Dendritic cell treated with granulocyte-macrophage colony-stimulating factor and Interleukin-4, amounts not matched to agents 40 ng/mL and 50 ng/mL, for 4 days (primary cell): ENCODE data around the gene RNF145.
A peak's percentile ranks its signal among the peaks of the same experiment; 100 is the strongest.

ENCODE experiments used
- H3K27ac Mint-ChIP-seq: one replicate; pipeline ENCODE4 v1.8.0; 2022; ENCODE audit warnings: mild to moderate bottlenecking, mixed read lengths
- H3K27me3 Mint-ChIP-seq: one replicate; pipeline ENCODE4 v1.8.0; 2022; ENCODE audit warnings: mild to moderate bottlenecking, mixed read lengths
- H3K36me3 Mint-ChIP-seq: one replicate; pipeline ENCODE4 v1.8.0; 2022; ENCODE audit warnings: low read depth, mixed read lengths
- H3K4me1 Mint-ChIP-seq: one replicate; pipeline ENCODE4 v1.8.0; 2022; ENCODE audit warnings: low read depth, mixed read lengths
- H3K4me3 Mint-ChIP-seq: one replicate; pipeline ENCODE4 v1.8.0; 2022; ENCODE audit warnings: mild to moderate bottlenecking, moderate library complexity, mixed read lengths
- H3K9me3 Mint-ChIP-seq: one replicate; pipeline ENCODE4 v1.8.0; 2022; ENCODE audit warnings: mixed read lengths
- intact Hi-C: fragments of 100-400 bp; cut with micrococcal nuclease; formaldehyde crosslinking; loops from one replicate; pipeline ENCODE4 v1.15.0; 2022

Gene RNF145

DNA sequence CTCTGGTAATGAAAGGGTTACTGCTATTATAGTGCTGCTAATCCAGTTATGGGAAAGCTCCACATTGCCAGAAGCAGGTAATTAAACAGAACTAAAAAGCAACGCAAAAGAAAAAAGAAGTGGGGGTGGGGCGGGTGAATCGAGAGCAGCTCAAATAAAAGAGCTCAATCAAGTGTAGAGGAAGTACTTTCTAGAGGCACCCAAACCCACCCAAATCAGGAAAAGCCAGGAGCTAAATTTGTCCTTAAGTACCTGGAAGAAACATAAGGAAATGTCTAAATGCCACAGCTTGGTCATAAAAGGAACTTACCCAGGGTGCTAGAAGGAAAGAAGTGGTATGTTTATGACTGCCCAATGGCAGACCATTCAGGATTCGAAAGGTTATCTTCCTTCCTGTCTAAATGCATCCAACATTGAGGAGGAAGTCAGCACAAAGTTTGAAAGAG lies 2.4 kb upstream of the RNF145 start:
- intact Hi-C loops = loop anchor here (5.0 kb wide), 1 partner anchor 51 kb away; the partner anchor contains the start of gene UBLCP1
- Mint-ChIP-seq H3K27ac (no peak overlapping the region), H3K4me1 (peaks cover 60% of the 10 kb centered on the region), H3K4me3 (no peak overlapping the region), H3K36me3 (peaks cover 25% of the 10 kb centered on the region), H3K9me3 (no peaks in the 10 kb centered on the region), H3K27me3 (no peaks in the 10 kb centered on the region)

DNA sequence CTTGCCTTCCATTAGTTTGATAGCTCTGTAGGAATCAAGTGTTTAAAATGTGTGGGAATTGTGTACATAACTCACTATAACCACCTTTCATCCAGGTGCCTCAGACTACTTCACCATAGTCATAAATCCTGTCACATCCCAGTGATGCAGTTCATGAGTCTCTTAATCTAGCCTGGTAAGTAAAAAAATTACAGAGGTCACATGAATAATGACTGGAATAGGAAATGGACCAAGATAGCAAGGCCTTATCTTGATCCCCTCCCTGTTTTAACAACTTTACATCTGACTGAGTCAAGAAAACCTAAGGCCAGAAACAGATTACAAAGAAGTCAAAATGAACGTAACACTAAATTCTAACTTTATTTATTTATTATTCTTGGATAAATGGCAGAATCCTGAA lies 1.5 kb upstream of the RNF145 start:
- Mint-ChIP-seq H3K4me3 (no peak overlapping the region), H3K27me3 (no peaks in the 10 kb centered on the region), H3K36me3 (peaks cover 33% of the 10 kb centered on the region), H3K4me1 (peaks cover 62% of the 10 kb centered on the region), H3K9me3 (no peaks in the 10 kb centered on the region), H3K27ac (no peak overlapping the region)
- intact Hi-C loops = loop anchor here (5.0 kb wide), 1 partner anchor 51 kb away; the partner anchor contains the start of gene UBLCP1

DNA sequence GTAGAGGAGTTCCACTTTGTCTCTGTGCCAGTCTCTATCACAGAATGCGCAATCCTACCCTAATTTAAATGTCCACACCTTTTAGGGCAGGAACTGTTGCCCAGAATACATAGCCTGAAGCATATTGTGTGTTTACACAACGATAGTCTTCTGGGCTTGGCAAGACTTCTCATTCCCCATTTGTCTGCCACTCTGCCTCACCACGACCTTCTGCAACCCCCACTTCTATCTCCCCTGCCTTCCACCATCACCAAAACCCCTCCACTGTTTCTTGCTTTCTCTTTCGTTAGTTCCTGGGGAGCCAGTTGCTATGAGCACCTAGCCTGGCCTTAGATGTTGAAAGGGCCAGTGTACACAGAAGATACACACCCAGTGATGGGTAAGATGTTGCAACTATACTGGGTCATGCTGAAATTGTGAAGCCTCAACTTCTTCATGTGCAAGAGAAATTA lies 883 bp upstream of the RNF145 start:
- intact Hi-C loops = loop anchor here (5.0 kb wide), 1 partner anchor 52 kb away; the partner anchor contains the start of gene UBLCP1
- H3K4me3 Mint-ChIP-seq = peak overlapping the region; percentile 99
- H3K36me3 Mint-ChIP-seq = peaks cover 33% of the 10 kb centered on the region

DNA sequence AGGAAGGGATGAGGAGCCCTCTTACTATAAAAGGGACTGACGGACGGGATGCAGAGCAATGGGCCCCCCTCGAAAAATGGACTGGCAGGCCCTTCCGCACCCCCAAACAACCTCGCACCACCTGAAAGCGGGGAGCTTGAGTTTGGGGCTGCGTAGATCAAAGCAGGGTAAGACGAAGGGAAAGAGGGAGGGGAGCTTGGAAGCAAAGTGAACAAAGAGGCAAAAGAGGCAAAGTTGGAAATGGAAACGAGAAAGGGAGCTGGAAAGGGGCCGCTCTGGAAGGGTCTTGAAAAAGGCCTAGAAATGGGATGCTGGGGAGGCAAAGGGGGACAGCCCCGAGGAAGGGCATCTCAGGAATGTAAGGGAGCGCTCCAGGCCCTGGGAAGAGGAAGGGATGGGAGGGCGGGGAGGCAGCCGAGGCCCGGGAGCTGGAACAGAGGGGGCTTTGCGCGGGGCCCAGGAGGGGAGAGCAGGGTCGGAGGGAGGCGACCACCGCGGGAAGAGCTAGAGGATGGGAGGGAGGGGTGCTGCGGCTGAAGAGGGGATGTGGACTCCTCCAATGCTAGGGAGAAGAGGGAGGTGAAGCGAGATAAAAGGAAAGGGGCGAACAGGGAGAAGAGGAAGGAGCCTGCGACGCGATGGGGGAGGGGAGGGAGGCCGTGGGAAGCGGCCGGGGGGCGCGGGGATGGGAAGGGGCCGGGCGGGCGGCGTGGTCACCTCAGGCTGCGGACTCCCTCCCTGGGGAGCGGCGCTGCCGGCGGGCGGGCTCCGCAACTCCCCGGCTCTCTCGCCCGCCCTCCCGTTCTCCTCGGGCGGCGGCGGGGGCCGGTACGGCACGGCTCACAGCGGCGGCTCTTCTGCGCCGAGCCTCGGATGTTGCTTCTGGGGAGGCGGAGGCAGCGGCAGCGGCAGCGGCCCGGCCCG lies 577 bp downstream of the RNF145 start:
- peak overlapping the region; percentile 100 for H3K27ac Mint-ChIP-seq
- peaks cover 33% of the 10 kb centered on the region for H3K36me3 Mint-ChIP-seq
- intact Hi-C loops = loop anchor here (2.0 kb wide), 1 partner anchor 30 kb away; no protein-coding TSS in a partner anchor
- peaks cover 76% of the 10 kb centered on the region for H3K4me1 Mint-ChIP-seq
- H3K9me3 Mint-ChIP-seq = no peaks in the 10 kb centered on the region
- peak overlapping the region; percentile 99 for H3K4me3 Mint-ChIP-seq
- no peaks in the 10 kb centered on the region for H3K27me3 Mint-ChIP-seq

More for the DNA sequence above, 883 bp upstream of the RNF145 start:
- no peaks in the 10 kb centered on the region for H3K9me3 Mint-ChIP-seq
- no peaks in the 10 kb centered on the region for H3K27me3 Mint-ChIP-seq
- peaks cover 66% of the 10 kb centered on the region for H3K4me1 Mint-ChIP-seq
- H3K27ac Mint-ChIP-seq = peak overlapping the region; percentile 100

DNA sequence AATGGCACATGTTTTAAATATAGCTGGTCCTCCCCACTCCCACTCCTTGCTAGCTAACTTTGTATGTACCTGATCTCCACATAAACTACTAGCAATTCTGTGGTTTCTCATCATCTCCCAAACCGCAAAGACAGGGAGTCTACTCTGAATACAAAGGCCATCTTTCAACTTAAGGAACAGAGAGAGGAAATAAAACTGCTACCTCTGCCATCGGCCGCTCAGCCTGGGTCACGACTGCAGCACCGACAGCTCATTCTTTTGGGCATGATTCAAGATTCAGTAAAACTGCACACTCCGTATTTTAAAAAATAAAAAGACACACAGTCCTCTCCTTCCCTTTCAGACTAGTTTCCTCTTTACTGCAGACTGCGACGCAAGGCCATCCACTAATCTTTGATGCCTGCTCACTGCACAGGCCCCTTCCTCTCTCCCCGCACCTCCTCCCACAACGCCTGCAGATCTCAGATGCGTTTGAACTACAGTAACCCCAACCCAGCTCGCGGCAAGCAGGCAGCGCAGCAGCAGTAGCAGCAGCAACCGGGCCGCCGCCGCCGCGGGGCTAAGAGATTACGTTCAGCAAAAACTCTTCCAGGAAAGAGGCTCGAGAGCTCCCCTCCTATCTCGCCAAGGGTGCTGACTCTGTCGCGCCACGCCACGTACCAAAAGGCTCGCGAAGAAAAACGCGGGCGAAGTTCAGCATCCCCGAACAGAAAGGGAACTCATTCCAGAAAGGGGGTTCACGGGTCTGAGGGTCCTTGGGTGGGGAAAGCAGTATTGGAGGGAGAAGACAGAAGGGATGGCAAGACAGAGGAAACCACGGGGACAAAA lies 1.5 kb downstream of the RNF145 start:
- Mint-ChIP-seq H3K4me1 (peaks cover 69% of the 10 kb centered on the region), H3K9me3 (no peaks in the 10 kb centered on the region), H3K27me3 (no peaks in the 10 kb centered on the region), H3K27ac (peak overlapping the region; percentile 100), H3K36me3 (peaks cover 39% of the 10 kb centered on the region), H3K4me3 (peak overlapping the region; percentile 99)
- intact Hi-C loops = loop anchor here (2.0 kb wide), 1 partner anchor 29 kb away; no protein-coding TSS in a partner anchor

DNA sequence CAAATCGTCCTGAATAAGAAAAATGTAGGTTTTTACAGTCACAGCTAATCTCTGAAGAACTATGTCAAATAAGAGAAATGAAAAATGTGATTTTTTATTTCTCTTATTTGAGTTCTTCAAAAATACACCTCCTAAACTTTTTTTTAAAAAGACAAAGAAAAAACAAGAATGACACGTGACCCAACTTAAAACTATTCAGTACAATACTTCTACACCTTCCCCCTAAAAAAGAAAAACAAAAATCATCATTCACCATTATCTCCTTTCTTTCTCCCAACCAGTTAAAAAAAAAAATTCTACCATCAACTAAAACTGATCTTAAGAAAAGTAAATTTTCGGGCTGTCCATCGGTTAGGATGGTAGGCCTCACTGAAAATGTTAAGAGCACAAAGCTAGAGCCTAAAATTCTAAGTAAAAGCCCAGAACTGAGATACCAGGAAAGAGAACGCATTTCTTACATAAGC lies 2.1 kb downstream of the RNF145 start:
- H3K9me3 Mint-ChIP-seq = no peaks in the 10 kb centered on the region
- peaks cover 66% of the 10 kb centered on the region for H3K4me1 Mint-ChIP-seq
- H3K4me3 Mint-ChIP-seq = peak overlapping the region; percentile 99
- peak overlapping the region; percentile 100 for H3K27ac Mint-ChIP-seq
- no peaks in the 10 kb centered on the region for H3K27me3 Mint-ChIP-seq
- intact Hi-C loops = no loop called here
- H3K36me3 Mint-ChIP-seq = peaks cover 45% of the 10 kb centered on the region

DNA sequence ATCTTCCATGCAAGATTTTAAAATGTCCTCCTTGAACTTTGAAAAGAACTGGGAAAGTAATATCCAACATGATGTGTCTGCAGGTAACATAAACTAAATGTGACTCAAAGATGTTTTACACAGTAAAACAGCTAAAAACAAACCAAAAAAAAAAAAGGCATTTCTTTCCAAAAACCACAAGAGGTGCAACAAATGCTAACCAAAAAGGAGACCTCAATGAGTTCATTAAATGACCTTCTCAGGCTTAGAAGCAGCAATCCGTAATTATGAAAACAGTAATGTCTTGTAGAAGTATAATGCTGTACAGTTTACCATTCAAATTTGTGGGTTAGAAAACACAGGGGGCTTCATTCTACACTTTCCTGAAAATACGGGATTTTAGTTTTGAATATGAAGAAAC lies 2.5 kb downstream of the RNF145 start:
- intact Hi-C loops = no loop called here
- Mint-ChIP-seq H3K9me3 (no peaks in the 10 kb centered on the region), H3K27me3 (no peaks in the 10 kb centered on the region), H3K36me3 (peaks cover 45% of the 10 kb centered on the region), H3K4me3 (peak overlapping the region; percentile 99), H3K27ac (peak overlapping the region; percentile 100), H3K4me1 (peaks cover 62% of the 10 kb centered on the region)

DNA sequence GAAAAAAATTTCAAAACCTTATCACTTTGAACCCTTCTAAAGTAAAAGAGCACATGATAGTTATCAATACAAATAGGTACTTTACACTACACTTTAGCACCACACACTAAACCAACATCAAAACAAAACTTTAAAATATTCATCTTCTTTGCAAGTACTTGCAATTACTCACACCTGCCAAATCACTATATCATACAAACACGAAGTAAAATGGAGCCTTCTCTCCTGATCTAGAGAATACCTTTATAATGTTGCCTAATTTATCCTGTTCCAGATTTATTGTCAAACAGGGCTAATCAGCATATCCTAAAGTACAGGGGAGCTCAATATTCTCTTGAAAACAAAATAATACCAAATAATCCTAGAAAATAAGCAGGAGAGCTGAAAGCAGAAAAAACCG lies 3.0 kb downstream of the RNF145 start:
- peaks cover 49% of the 10 kb centered on the region for H3K36me3 Mint-ChIP-seq
- H3K27ac Mint-ChIP-seq = peak overlapping the region; percentile 100
- peak overlapping the region; percentile 99 for H3K4me3 Mint-ChIP-seq
- H3K27me3 Mint-ChIP-seq = no peaks in the 10 kb centered on the region
- H3K4me1 Mint-ChIP-seq = peaks cover 57% of the 10 kb centered on the region
- intact Hi-C loops = no loop called here
- H3K9me3 Mint-ChIP-seq = no peaks in the 10 kb centered on the region

DNA sequence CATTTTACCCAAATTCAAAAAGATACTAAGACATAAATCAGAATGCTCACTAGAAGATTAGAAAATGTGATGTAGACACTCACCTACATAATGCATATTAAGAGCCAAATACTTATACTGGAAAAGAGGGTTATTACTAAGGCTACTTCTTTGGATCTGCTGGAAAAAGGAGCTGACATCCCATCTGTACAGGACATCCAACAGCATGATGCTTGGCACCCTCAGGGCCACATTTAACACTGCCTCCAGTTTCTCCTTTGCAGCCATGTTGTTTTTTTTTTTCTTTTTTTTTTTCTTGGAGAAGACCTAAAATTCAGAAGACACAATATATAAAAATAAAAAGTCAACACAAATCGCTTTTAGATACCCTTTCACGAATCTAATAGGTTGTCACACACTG lies 6.0 kb downstream of the RNF145 start:
- no peaks in the 10 kb centered on the region for H3K27me3 Mint-ChIP-seq
- H3K27ac Mint-ChIP-seq = no peak overlapping the region
- peaks cover 57% of the 10 kb centered on the region for H3K4me1 Mint-ChIP-seq
- no peak overlapping the region for H3K4me3 Mint-ChIP-seq
- peaks cover 57% of the 10 kb centered on the region for H3K36me3 Mint-ChIP-seq
- intact Hi-C loops = no loop called here
- H3K9me3 Mint-ChIP-seq = no peaks in the 10 kb centered on the region

DNA sequence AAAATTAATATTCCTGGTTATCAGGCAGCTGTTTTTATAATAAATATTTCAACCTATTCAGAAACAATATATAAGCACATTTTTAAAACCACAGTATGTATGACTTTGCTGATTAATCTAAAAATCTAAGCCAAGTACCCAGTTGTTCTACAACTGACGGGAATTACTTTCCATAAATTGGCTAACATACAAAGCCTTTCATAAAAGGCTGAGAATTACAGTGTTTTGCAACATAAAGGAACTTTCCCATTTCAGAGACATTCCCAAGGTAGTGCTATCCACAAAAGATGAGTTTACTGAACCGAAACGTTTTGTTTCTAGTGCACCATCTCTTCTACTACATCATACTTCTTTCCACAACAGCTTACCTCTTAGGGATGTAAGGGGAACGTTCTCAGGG lies 7.2 kb downstream of the RNF145 start:
- no peak overlapping the region for H3K4me3 Mint-ChIP-seq
- peaks cover 57% of the 10 kb centered on the region for H3K36me3 Mint-ChIP-seq
- H3K4me1 Mint-ChIP-seq = peaks cover 52% of the 10 kb centered on the region
- no peak overlapping the region for H3K27ac Mint-ChIP-seq
- H3K27me3 Mint-ChIP-seq = no peaks in the 10 kb centered on the region
- no peaks in the 10 kb centered on the region for H3K9me3 Mint-ChIP-seq
- intact Hi-C loops = no loop called here

DNA sequence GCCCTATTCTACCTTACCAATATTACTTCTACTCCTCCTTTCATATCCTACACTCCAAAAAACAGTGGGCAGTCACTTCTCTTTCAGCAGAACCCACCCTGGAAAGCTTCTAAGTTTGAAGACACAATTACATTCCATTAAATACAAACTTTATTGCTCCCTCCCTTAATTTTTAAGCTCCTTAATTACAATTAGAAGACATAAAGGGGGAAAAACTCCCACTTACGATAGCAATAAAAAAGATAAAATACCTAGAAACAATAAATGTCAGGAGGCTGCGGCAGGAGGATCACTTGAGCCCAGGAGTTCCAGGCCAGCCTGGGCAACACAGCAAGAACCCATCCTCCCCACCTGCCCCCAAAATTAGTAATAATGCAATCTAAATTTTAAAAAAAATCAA lies 9.6 kb downstream of the RNF145 start:
- peak overlapping the region; percentile 83 for H3K27ac Mint-ChIP-seq
- peak overlapping the region; percentile 18 for H3K4me3 Mint-ChIP-seq
- peaks cover 57% of the 10 kb centered on the region for H3K4me1 Mint-ChIP-seq
- no peaks in the 10 kb centered on the region for H3K9me3 Mint-ChIP-seq
- intact Hi-C loops = no loop called here
- no peaks in the 10 kb centered on the region for H3K27me3 Mint-ChIP-seq
- peaks cover 69% of the 10 kb centered on the region for H3K36me3 Mint-ChIP-seq

DNA sequence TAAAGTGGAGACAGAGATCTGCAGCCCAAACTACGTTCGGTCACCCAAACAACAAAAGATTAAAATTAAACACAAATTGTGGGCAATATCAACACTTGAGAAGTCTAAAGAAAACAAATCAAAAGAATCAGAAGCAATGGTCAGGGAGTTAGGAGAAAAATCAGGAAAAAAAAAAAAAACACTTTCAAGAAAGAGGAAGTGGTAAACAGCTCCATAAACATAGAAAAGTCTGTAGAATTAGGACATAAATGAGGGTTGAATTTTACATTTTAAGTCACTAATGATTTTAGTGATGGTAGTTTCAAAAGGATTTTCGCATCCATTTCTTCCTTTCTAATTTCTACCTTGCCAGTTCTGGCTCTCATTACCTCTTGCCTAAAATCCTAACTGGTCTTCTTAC lies 10.1 kb downstream of the RNF145 start:
- H3K27ac Mint-ChIP-seq = peak overlapping the region; percentile 83
- peaks cover 74% of the 10 kb centered on the region for H3K36me3 Mint-ChIP-seq
- H3K4me3 Mint-ChIP-seq = peak overlapping the region; percentile 47
- no peaks in the 10 kb centered on the region for H3K9me3 Mint-ChIP-seq
- H3K4me1 Mint-ChIP-seq = peaks cover 53% of the 10 kb centered on the region
- intact Hi-C loops = no loop called here
- H3K27me3 Mint-ChIP-seq = no peaks in the 10 kb centered on the region

DNA sequence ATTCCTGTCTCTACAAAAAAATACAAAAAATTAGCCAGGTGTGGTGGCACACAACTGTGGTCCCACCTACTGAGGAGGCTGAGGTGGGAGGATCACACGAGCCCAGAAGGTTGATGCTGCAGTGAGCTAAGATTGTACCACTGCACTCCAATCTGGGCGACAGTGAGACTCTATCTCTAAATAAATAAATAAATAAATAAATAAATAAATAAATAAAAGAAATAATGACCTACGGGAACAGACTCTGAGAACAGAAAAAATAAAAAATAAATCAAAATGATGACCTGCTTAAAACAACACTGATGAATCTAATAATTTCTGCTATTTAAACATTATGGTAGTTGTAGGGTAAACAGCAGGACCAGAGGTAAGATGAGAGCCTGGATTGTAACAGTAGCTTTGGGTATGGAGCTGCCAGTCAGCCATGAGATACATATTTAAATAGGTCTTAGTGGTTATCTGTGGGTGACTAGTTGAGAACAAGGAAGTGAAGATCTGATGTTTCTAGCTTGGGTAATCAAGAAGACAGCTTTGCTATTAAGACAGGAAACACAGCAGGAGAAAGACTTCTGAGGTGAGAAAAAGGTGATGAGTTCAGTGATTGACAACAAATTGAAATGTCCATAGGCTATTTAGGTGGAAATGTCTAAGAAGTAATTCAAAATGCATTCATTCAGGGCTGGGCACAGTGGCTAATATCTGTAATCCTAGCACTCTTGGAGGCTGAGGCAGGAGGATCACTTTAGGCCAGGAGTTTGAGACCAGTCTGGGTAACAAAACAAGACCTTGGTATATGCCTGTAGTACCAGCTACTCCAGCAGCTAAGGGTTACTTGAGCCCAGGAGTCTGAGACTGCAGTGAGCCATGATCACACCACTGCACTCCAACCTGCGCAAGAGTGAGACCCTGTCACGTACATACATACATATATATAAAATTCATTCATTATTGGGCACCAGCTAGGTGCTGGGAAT lies 11.0 kb downstream of the RNF145 start:
- Mint-ChIP-seq H3K9me3 (no peaks in the 10 kb centered on the region), H3K4me3 (no peak overlapping the region), H3K36me3 (peaks cover 82% of the 10 kb centered on the region), H3K27ac (peak overlapping the region; percentile 83), H3K27me3 (no peaks in the 10 kb centered on the region), H3K4me1 (peaks cover 50% of the 10 kb centered on the region)
- intact Hi-C loops = no loop called here
